OCI-LY7 (cell line): ENCODE measurements around the gene RAB6B. TPM values are rescaled to one million over a fixed set of nuclear protein-coding genes. Genes with fewer than 3 reads are reported as not detected.

Experiments
- BruUV-seq: library from RNA; stranded (reverse); fragments of 400-500 nt; replicated peaks from 2 replicates; lab custom pipeline; 2021; lab: Mats Ljungman, UMichigan
- CTCF ChIA-PET: fragments of 300-600 bp; sonication (Branson Sonifier 250); formaldehyde crosslinking; loops from one replicate; lab custom pipeline; 2022; ENCODE audit warnings: antibody characterized with exemption; ENCODE audit not compliant: unreplicated experiment; lab: Charles Lee
- POLR2A ChIA-PET: fragments of 300-600 bp; sonication (Branson Sonifier 250); formaldehyde crosslinking; loops from one replicate; lab custom pipeline; 2022; ENCODE audit warnings: antibody characterized with exemption; lab: Charles Lee
- DNase-seq: peaks from one replicate; pipeline ENCODE4 v3.0.0-alpha.2; 2015; ENCODE audit warnings: low spot score
- H2AFZ ChIP-seq: fragments of 200-600 bp; sonication (generic), shearing (Covaris generic); 2 replicates; pipeline ENCODE4 v1.6.1; 2014; ENCODE audit warnings: mild to moderate bottlenecking, antibody characterized with exemption, low read length, moderate library complexity
- H3K27ac ChIP-seq: fragments of 200-600 bp; sonication (generic); 2 replicates; pipeline ENCODE4 v1.5.1; 2014; ENCODE audit warnings: mixed run types, low read depth, mild to moderate bottlenecking, moderate library complexity, low read length, inconsistent platforms; ENCODE audit not compliant: poor library complexity, severe bottlenecking
- H3K36me3 ChIP-seq: fragments of 200-600 bp; sonication (generic); 2 replicates; pipeline ENCODE4 v1.6.1; 2014; ENCODE audit warnings: mild to moderate bottlenecking, antibody characterized with exemption, low read length, moderate library complexity, mixed read lengths; ENCODE audit not compliant: insufficient read depth
- H3K4me1 ChIP-seq: fragments of 200-600 bp; sonication (generic); 2 replicates; pipeline ENCODE4 v1.5.1; 2014; ENCODE audit warnings: mild to moderate bottlenecking, low read length; ENCODE audit not compliant: insufficient read depth, poor library complexity, severe bottlenecking
- H3K4me2 ChIP-seq: fragments of 200-600 bp; sonication (generic); 2 replicates; pipeline ENCODE4 v1.6.1; 2014; ENCODE audit warnings: mild to moderate bottlenecking, low read length
- H3K4me3 ChIP-seq: fragments of 200-600 bp; sonication (generic); 2 replicates; pipeline ENCODE4 v1.5.1; 2014; ENCODE audit warnings: mild to moderate bottlenecking, low read depth, low read length; ENCODE audit not compliant: poor library complexity, severe bottlenecking
- H3K79me2 ChIP-seq: fragments of 200-600 bp; sonication (generic); 2 replicates; pipeline ENCODE4 v1.6.1; 2016; ENCODE audit warnings: low read depth, mild to moderate bottlenecking, low read length, moderate library complexity, mixed read lengths; ENCODE audit not compliant: insufficient read depth
- H3K9me2 ChIP-seq: fragments of 200-600 bp; sonication (generic); 2 replicates; pipeline ENCODE4 v1.6.1; 2016; ENCODE audit warnings: mild to moderate bottlenecking, low read length, mixed read lengths; ENCODE audit not compliant: insufficient read depth
- H3K9me3 ChIP-seq: fragments of 200-600 bp; sonication (generic); 2 replicates; pipeline ENCODE4 v1.6.1; 2014; ENCODE audit warnings: mild to moderate bottlenecking, mixed run types, low read length, mixed read lengths
- H4K20me1 ChIP-seq: fragments of 200-600 bp; sonication (generic); 2 replicates; pipeline ENCODE4 v1.6.1; 2014; ENCODE audit warnings: mild to moderate bottlenecking, antibody characterized with exemption, low read length, moderate library complexity, mixed read lengths; ENCODE audit not compliant: insufficient read depth
- CTCF ChIP-seq: fragments of 200-600 bp; sonication (generic); conservative IDR thresholded peaks from 2 replicates; pipeline ENCODE4 v1.5.1; 2014; ENCODE audit warnings: mild to moderate bottlenecking, antibody characterized with exemption, low read length, moderate library complexity, mixed read lengths
- EZH2phosphoT487 ChIP-seq: fragments of 200-600 bp; sonication (generic); IDR thresholded peaks from 2 replicates; pipeline ENCODE4 v1.6.1; 2018; ENCODE audit warnings: low read depth, borderline replicate concordance, mild to moderate bottlenecking, mixed run types, antibody characterized with exemption, low read length, moderate library complexity, mixed read lengths
- intact Hi-C: fragments of 100-400 bp; cut with micrococcal nuclease; formaldehyde crosslinking; loops from one replicate; pipeline ENCODE4 v1.10.0; 2022; ENCODE audit not compliant: unreplicated experiment
- total RNA-seq, 2 experiments: library from RNA; depleted of rRNA in 1 of 2; stranded (reverse); fragments of >200 nt in 1 of 2; shearing (Covaris generic) in 1 of 2; gene quantifications; 2 replicates each; pipeline ENCODE4 v1.2.3, GENCODE V29; 2014 to 2022

Gene RAB6B
- total RNA-seq, 2 experiments from 2014 or later, result not detected

GRCh38 chr3:133841196-133841595 is 54.5 kb downstream of the RAB6B start:
- Histone ChIP-seq H3K4me1 (no peaks in the 10 kb centered on the region), H3K9me3 (no peaks in the 10 kb centered on the region), H2AFZ (no peak overlapping the region), H4K20me1 (no peaks in the 10 kb centered on the region), H3K27ac (no peak overlapping the region), H3K9me2 (no peaks in the 10 kb centered on the region), H3K4me2 (no peak overlapping the region), H3K4me3 (no peak overlapping the region), H3K36me3 (no peaks in the 10 kb centered on the region), H3K79me2 (no peaks in the 10 kb centered on the region)
- intact Hi-C loops, result no loop called here
- CTCF ChIA-PET, result interaction anchor here (0.7 kb wide), 1 partner anchor 373 kb away, joined by 4 read pairs; no protein-coding TSS in a partner anchor
- TF ChIP-seq EZH2phosphoT487 (no peak), CTCF (no peak)
- POLR2A ChIA-PET, result no interaction called here
- no TSS peak for BruUV-seq
- DNase-seq, result no peak

- no peak overlapping the region for H2AFZ ChIP-seq
- CTCF ChIA-PET, result interaction anchor here (0.7 kb wide), 1 partner anchor 373 kb away, joined by 4 read pairs; no protein-coding TSS in a partner anchor
- BruUV-seq, result no TSS peak
- no peak overlapping the region for H3K27ac ChIP-seq
- no peak overlapping the region for H3K4me2 ChIP-seq
- no peaks in the 10 kb centered on the region for H3K9me2 ChIP-seq
- H3K4me3 ChIP-seq, result no peak overlapping the region
- H3K36me3 ChIP-seq, result no peaks in the 10 kb centered on the region
- H3K79me2 ChIP-seq, result no peaks in the 10 kb centered on the region
- TF ChIP-seq CTCF, result no peak
- no peak for TF ChIP-seq EZH2phosphoT487
- intact Hi-C loops, result no loop called here
- no peaks in the 10 kb centered on the region for H3K9me3 ChIP-seq
- POLR2A ChIA-PET, result no interaction called here
- H4K20me1 ChIP-seq, result no peaks in the 10 kb centered on the region
- H3K4me1 ChIP-seq, result no peaks in the 10 kb centered on the region
- no peak for DNase-seq
Observed at GRCh38 chr3:133840767-133841166, 54.9 kb downstream of the RAB6B start.

- CTCF ChIA-PET, result interaction anchor here (0.7 kb wide), 1 partner anchor 372 kb away, joined by 4 read pairs; no protein-coding TSS in a partner anchor
- no peaks in the 10 kb centered on the region for H3K79me2 ChIP-seq
Observed at GRCh38 chr3:133840055-133840737, 55.5 kb downstream of the RAB6B start.

More at GRCh38 chr3:133840055-133840737, 55.5 kb downstream of the RAB6B start:
- POLR2A ChIA-PET, result no interaction called here
- Histone ChIP-seq H3K27ac (no peak overlapping the region), H3K9me3 (no peaks in the 10 kb centered on the region), H3K4me2 (no peak overlapping the region), H2AFZ (no peak overlapping the region), H3K9me2 (no peaks in the 10 kb centered on the region), H3K4me3 (no peak overlapping the region), H3K4me1 (no peaks in the 10 kb centered on the region), H4K20me1 (no peaks in the 10 kb centered on the region), H3K36me3 (no peaks in the 10 kb centered on the region)
- TF ChIP-seq EZH2phosphoT487 (no peak), CTCF (no peak)
- DNase-seq, result no peak
- intact Hi-C loops, result no loop called here
- BruUV-seq, result no TSS peak
